SK-N-SH treated with all-trans-retinoic acid at 6 μM for 48 hours (cell line): ENCODE measurements around the gene LHX5.

Experiments
- ATAC-seq: fragments of 200-7000 bp; cut with Tn5 transposase; 3 replicates; pipeline ENCODE4 v1.9.1; 2020; ENCODE audit warnings: mild to moderate bottlenecking, moderate library complexity
- ARNTL ChIP-seq: fragments of 450-650 bp; formaldehyde crosslinking; IDR thresholded peaks from 2 replicates; pipeline ENCODE4 v1.5.0; 2020; ENCODE audit warnings: low read depth, mild to moderate bottlenecking, moderate library complexity, borderline replicate concordance
- BACH2 ChIP-seq: fragments of 250-450 bp; sonication (Bioruptor Pico); IDR thresholded peaks from 2 replicates; pipeline ENCODE4 v1.9.0; 2021; ENCODE audit warnings: mild to moderate bottlenecking, borderline replicate concordance
- CSDC2 ChIP-seq: fragments of 250-450 bp; sonication (Bioruptor Pico); IDR thresholded peaks from 2 replicates; pipeline ENCODE4 v1.5.0; 2020; ENCODE audit warnings: mild to moderate bottlenecking, moderate library complexity
- ESRRG ChIP-seq: fragments of 250-450 bp; sonication (Bioruptor Pico); IDR thresholded peaks from 2 replicates; pipeline ENCODE4 v1.6.1; 2021; ENCODE audit warnings: mild to moderate bottlenecking
- GLIS3 ChIP-seq: fragments of 250-450 bp; sonication (Bioruptor Pico); IDR thresholded peaks from 2 replicates; pipeline ENCODE4 v1.5.0; 2020; ENCODE audit warnings: mild to moderate bottlenecking, moderate library complexity
- ISL1 ChIP-seq: fragments of 250-450 bp; sonication (Bioruptor Pico); IDR thresholded peaks from 2 replicates; pipeline ENCODE4 v2.1.2; 2022; ENCODE audit warnings: mild to moderate bottlenecking, moderate library complexity
- PPARA ChIP-seq: fragments of 250-450 bp; sonication (Bioruptor Pico); IDR thresholded peaks from 2 replicates; pipeline ENCODE4 v1.5.0; 2020; ENCODE audit warnings: mild to moderate bottlenecking, borderline replicate concordance
- RARB ChIP-seq: fragments of 250-450 bp; sonication (Bioruptor Pico); IDR thresholded peaks from 2 replicates; pipeline ENCODE4 v1.8.0; 2021; ENCODE audit warnings: mild to moderate bottlenecking, moderate library complexity
- SNAI2 ChIP-seq: fragments of 250-450 bp; sonication (Bioruptor Pico); IDR thresholded peaks from 2 replicates; pipeline ENCODE4 v1.5.0; 2020; ENCODE audit warnings: mild to moderate bottlenecking, moderate library complexity
- TCF4 ChIP-seq: fragments of 250-450 bp; sonication (Bioruptor Pico); IDR thresholded peaks from 2 replicates; pipeline ENCODE4 v1.8.0; 2021; ENCODE audit warnings: mild to moderate bottlenecking, moderate library complexity, borderline replicate concordance
- TOX ChIP-seq: fragments of 250-450 bp; sonication (Bioruptor Pico); IDR thresholded peaks from 2 replicates; pipeline ENCODE4 v1.8.0; 2021; ENCODE audit warnings: mild to moderate bottlenecking, moderate library complexity, borderline replicate concordance
- ZC3H10 ChIP-seq: fragments of 250-450 bp; sonication (Bioruptor Pico); IDR thresholded peaks from 2 replicates; pipeline ENCODE4 v1.5.1; 2021; ENCODE audit warnings: mild to moderate bottlenecking, moderate library complexity
- ZFP3 ChIP-seq: fragments of 250-450 bp; sonication (Bioruptor Pico); IDR thresholded peaks from 2 replicates; pipeline ENCODE4 v1.5.0; 2020; ENCODE audit warnings: mild to moderate bottlenecking, moderate library complexity
- ZNF565 ChIP-seq: fragments of 450-650 bp; formaldehyde crosslinking; conservative IDR thresholded peaks from 2 replicates; pipeline ENCODE4 v1.5.0; 2020; ENCODE audit warnings: low read depth, mild to moderate bottlenecking, moderate library complexity
- ZNF70 ChIP-seq: fragments of 450-650 bp; formaldehyde crosslinking; IDR thresholded peaks from 2 replicates; pipeline ENCODE4 v1.5.0; 2020; ENCODE audit warnings: mild to moderate bottlenecking, moderate library complexity
- ZNF8 ChIP-seq: fragments of 450-650 bp; formaldehyde crosslinking; IDR thresholded peaks from 2 replicates; pipeline ENCODE4 v1.5.0; 2020; ENCODE audit warnings: mild to moderate bottlenecking, moderate library complexity
- TF ChIP-seq, protein P1 (sequence below): fragments of 250-450 bp; sonication (Bioruptor Pico); IDR thresholded peaks from 2 replicates; pipeline ENCODE4 v1.8.0; 2021; ENCODE audit warnings: low read depth, mild to moderate bottlenecking, moderate library complexity, borderline replicate concordance
- TF ChIP-seq, protein P2 (sequence below): fragments of 250-450 bp; sonication (Bioruptor Pico); IDR thresholded peaks from 2 replicates; pipeline ENCODE4 v1.5.1; 2020; ENCODE audit warnings: low read depth, mild to moderate bottlenecking, moderate library complexity
- TF ChIP-seq, protein P3 (sequence below): fragments of 250-450 bp; sonication (Bioruptor Pico); IDR thresholded peaks from 2 replicates; pipeline ENCODE4 v1.5.0; 2020; ENCODE audit warnings: mild to moderate bottlenecking, moderate library complexity

Gene LHX5

DNA sequence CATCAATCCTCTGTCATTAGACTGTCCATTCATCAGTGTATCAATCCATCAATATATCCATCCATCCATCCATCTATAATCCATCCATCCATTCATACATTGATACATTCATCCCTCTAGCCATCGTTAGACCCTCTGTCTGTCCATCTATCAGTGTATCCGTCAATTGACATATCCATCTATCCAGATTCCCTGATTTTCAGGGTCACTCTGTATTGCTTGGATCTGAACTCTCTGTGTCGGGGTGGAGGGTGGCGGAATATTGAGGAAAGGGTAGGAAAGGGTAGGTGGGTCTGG, 32.4 kb downstream of the LHX5 start:
- ATAC-seq: no peak
- TF ChIP-seq ZNF565 (CRISPR knock-in tag): no peak

DNA sequence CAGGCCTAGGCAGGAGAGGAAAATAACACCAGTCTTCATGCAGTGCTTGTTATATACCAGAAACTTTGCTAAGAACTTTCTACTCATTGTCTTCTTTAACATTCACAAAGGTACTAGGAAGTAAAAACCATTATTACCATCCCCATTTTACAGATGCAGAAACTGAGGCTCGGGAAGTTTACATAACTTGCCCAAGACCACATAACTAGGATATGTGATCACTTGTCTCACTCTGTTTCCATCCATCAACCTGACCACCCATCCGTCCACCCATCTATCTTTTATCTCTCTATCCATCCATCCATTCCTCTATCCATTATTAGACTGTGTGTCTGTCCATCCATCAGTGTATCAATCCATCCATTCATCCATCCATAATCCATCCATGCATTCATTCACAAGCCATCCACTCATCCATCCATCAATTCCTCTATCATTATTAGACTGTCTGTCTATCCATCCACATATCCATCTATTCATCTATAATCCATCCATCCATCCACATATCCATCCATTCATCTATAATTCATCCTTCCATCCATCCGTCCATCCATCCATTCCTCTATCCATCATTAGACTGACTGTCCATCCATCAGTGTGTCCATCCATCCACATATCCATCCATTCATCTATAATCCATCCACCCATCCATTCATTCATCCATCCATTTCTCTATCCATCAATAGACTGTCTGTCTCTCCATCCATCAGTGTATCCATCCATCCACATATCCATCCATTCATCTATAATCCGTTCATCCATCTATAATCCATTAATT, 33.0 kb downstream of the LHX5 start:
- TF ChIP-seq, protein P1, sequence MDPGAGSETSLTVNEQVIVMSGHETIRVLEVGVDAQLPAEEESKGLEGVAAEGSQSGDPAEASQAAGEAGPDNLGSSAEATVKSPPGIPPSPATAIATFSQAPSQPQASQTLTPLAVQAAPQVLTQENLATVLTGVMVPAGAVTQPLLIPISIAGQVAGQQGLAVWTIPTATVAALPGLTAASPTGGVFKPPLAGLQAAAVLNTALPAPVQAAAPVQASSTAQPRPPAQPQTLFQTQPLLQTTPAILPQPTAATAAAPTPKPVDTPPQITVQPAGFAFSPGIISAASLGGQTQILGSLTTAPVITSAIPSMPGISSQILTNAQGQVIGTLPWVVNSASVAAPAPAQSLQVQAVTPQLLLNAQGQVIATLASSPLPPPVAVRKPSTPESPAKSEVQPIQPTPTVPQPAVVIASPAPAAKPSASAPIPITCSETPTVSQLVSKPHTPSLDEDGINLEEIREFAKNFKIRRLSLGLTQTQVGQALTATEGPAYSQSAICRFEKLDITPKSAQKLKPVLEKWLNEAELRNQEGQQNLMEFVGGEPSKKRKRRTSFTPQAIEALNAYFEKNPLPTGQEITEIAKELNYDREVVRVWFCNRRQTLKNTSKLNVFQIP (CRISPR knock-in tag): no peak
- TF ChIP-seq BACH2 (CRISPR knock-in tag): no peak
- no peak for ATAC-seq

DNA sequence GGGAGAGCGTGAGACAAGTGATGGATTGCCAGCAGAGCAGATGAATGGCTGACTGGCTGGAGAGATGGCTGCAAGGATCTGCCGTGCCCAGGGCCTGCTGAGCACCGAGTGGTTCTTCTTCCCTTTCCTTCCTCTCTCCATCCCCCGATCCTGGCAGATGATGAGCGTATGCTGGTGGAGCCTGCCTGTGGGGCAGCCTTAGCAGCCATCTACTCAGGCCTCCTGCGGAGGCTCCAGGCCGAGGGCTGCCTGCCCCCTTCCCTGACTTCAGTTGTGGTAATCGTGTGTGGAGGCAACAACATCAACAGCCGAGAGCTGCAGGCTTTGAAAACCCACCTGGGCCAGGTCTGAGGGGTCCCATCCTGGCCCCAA, 34.0 kb downstream of the LHX5 start:
- ATAC-seq: no peak
- TF ChIP-seq ARNTL (CRISPR knock-in tag) (no peak), RARB (CRISPR knock-in tag) (no peak), TCF4 (CRISPR knock-in tag) (no peak), ESRRG (CRISPR knock-in tag) (no peak), SNAI2 (CRISPR knock-in tag) (no peak), ZNF565 (CRISPR knock-in tag) (no peak), CSDC2 (no peak)

DNA sequence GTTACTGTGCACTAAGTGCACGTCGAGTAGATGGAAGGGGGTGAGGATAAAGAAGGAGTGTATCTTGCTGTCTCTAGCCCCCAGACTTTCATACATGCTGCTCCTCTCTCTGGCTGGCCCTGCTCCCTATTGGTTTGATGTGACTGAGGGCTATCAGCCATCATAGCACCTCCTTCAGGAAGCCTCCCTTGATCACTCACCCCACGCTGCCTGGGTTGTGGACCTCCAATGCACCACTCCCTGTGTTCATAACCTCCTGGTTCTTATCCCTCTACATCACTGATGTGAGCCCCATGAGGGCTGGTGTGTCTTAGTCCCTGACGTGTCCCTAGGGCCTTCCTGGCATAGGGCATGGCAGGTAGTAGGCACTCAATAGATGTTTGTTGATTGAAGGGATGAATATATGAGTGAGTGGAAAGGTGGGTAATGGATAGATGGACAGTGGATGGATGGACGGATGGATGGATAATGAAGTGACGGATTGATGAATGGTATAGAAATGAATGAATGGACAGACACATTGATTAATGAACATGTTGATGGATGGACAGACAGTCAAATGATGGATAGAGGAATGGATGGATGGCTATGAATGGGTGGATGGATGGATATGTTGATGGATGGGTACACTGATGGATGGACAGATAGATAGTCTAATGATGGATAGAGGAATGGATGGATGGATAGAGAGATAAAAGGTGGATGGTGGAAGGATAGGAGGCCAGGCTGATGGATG, 34.5 kb downstream of the LHX5 start:
- TF ChIP-seq ARNTL (CRISPR knock-in tag) (no peak), ZNF8 (no peak), ZFP3 (CRISPR knock-in tag) (no peak), SNAI2 (CRISPR knock-in tag) (no peak), PPARA (CRISPR knock-in tag) (no peak), GLIS3 (no peak), ISL1 (CRISPR knock-in tag) (no peak), ZNF70 (CRISPR knock-in tag) (no peak), RARB (CRISPR knock-in tag) (no peak), ZC3H10 (CRISPR knock-in tag) (no peak)
- TF ChIP-seq, protein P2, sequence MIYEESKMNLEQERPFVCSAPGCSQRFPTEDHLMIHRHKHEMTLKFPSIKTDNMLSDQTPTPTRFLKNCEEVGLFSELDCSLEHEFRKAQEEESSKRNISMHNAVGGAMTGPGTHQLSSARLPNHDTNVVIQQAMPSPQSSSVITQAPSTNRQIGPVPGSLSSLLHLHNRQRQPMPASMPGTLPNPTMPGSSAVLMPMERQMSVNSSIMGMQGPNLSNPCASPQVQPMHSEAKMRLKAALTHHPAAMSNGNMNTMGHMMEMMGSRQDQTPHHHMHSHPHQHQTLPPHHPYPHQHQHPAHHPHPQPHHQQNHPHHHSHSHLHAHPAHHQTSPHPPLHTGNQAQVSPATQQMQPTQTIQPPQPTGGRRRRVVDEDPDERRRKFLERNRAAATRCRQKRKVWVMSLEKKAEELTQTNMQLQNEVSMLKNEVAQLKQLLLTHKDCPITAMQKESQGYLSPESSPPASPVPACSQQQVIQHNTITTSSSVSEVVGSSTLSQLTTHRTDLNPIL (CRISPR knock-in tag): no peak
- TF ChIP-seq, protein P1 (CRISPR knock-in tag): no peak
- TF ChIP-seq, protein P3, sequence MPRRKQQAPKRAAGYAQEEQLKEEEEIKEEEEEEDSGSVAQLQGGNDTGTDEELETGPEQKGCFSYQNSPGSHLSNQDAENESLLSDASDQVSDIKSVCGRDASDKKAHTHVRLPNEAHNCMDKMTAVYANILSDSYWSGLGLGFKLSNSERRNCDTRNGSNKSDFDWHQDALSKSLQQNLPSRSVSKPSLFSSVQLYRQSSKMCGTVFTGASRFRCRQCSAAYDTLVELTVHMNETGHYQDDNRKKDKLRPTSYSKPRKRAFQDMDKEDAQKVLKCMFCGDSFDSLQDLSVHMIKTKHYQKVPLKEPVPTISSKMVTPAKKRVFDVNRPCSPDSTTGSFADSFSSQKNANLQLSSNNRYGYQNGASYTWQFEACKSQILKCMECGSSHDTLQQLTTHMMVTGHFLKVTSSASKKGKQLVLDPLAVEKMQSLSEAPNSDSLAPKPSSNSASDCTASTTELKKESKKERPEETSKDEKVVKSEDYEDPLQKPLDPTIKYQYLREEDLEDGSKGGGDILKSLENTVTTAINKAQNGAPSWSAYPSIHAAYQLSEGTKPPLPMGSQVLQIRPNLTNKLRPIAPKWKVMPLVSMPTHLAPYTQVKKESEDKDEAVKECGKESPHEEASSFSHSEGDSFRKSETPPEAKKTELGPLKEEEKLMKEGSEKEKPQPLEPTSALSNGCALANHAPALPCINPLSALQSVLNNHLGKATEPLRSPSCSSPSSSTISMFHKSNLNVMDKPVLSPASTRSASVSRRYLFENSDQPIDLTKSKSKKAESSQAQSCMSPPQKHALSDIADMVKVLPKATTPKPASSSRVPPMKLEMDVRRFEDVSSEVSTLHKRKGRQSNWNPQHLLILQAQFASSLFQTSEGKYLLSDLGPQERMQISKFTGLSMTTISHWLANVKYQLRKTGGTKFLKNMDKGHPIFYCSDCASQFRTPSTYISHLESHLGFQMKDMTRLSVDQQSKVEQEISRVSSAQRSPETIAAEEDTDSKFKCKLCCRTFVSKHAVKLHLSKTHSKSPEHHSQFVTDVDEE (CRISPR knock-in tag): no peak

DNA sequence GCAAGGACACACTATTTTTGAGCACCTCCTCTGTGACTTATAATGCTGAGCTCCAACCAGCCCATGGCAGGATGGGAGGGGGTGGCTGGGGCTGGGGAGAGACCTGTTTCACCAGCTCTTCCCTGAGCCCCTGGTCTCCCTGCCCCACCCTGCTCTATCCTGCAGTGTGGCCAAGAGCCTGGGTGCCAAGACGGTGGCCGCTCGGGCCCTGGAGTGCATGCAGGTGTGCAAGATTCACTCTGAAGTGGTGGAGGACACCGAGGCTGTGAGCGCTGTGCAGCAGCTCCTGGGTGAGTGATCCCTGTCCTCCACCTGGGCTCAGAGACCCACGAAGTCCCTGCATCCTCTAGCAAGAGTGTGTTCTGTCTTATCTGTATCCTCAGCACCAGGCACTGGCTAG, 35.1 kb downstream of the LHX5 start:
- ATAC-seq: no peak
- TF ChIP-seq ISL1 (CRISPR knock-in tag) (no peak), ZC3H10 (CRISPR knock-in tag) (no peak), RARB (CRISPR knock-in tag) (no peak), TOX (CRISPR knock-in tag) (no peak), GLIS3 (no peak), ARNTL (CRISPR knock-in tag) (no peak)
- TF ChIP-seq, protein P1 (CRISPR knock-in tag): no peak

More for the DNA sequence above, 34.5 kb downstream of the LHX5 start:
- no peak for ATAC-seq
